Measurements from ENCODE around the gene CCDC167.
A peak's percentile ranks its signal among the peaks of the same experiment; 100 is the strongest.

DNA sequence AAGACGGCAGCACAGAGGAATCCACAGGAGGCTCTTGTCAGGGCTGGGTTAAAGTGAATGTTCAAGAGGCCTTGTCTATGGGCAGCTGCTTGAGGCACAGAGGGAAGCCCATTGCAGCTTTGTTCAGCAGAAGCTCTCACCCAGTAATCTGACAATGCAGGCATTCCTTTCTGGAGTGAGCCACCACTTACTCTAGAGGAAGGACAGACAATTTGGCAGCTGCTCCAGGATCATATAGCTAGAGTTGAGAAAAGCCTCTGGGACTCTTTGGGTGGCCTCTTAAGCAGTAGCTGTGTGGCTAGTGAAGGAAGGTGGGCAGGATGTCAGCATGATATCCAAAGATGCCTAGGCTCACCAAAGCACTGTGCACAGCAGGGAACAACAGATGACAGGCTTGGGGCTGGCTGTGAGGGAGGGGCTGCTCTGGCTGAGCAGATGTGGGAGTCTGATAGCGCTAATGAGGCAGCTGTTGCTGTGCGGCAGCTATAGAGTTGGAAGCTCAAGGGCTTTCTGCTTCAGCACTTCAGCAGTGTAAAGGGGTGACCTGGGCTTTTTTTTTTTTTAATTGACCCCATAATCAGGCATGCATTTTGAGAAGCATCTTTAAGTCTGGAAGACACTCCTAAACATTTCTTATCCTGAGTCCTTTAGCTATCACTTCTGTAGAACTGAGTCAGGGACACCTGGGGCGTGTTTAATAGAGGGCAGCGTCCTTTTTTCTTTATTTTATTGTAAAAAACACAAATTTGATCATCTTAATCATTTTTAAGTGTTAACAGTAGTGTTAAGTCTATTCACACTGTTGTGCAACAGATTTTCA lies 39.5 kb downstream of the CCDC167 start:
- no peak for TF ChIP-seq RAD21 (IDR thresholded peaks at IDR 0.05 in 1 of 2, conservative IDR thresholded peaks at IDR 0.05 in 1 of 2; ENCODE audit: low read depth in 2 of 2, low read length in 2 of 2)
- TF ChIP-seq EP300 (IDR thresholded peaks at IDR 0.05; ENCODE audit: borderline replicate concordance in 1 of 2, low read depth in 2 of 2, low read length in 2 of 2) = no peak
- TF ChIP-seq CTCF (IDR thresholded peaks at IDR 0.05; ENCODE audit: control extremely low read depth in 1 of 3, insufficient read depth in 1 of 3, low read depth in 1 of 3, low read length in 3 of 3) = no peak
- TF ChIP-seq POLR2A (IDR thresholded peaks at IDR 0.05; ENCODE audit: control extremely low read depth in 1 of 2, low read depth in 2 of 2, low read length in 2 of 2) = no peak
- TF ChIP-seq SRF (IDR thresholded peaks at IDR 0.05; ENCODE audit: low read depth, low read length) = no peak
- no peak for TF ChIP-seq EZH2 (IDR thresholded peaks at IDR 0.05; ENCODE audit: low read depth, low read length, severe bottlenecking)
- no peak for TF ChIP-seq TAF1 (IDR thresholded peaks at IDR 0.05; ENCODE audit: low read depth, low read length)
- 0 out of 2 replicates have a peak, but pooled peaks have one; percentile 10 for TF ChIP-seq SP1 (IDR thresholded peaks at IDR 0.05; ENCODE audit: low read depth, low read length)
